GM19193 (cell line): Measurements from ENCODE around the gene XRCC1.
A peak's percentile ranks its signal among the peaks of the same experiment; 100 is the strongest.

Experiments used
- POLR2A ChIP-seq: IDR thresholded peaks from 4 replicates; pipeline ENCODE4 v1.6.1; 2011; ENCODE audit not compliant: insufficient read depth, insufficient read length; ENCODE audit errors: extremely low read depth

Gene XRCC1

GRCh38 chr19:43546581-43546980 is 28.7 kb downstream of the XRCC1 start:
- TF ChIP-seq POLR2A: no peak

GRCh38 chr19:43545981-43546380 is 29.3 kb downstream of the XRCC1 start:
- no peak for TF ChIP-seq POLR2A

GRCh38 chr19:43545276-43545675 is 30.1 kb downstream of the XRCC1 start:
- TF ChIP-seq POLR2A: no peak

- TF ChIP-seq POLR2A: no peak
Observed at GRCh38 chr19:43544077-43544476, 31.2 kb downstream of the XRCC1 start.

GRCh38 chr19:43541920-43542650 is 33.2 kb downstream of the XRCC1 start:
- no peak for TF ChIP-seq POLR2A

GRCh38 chr19:43540381-43540780 is 34.9 kb downstream of the XRCC1 start:
- no peak for TF ChIP-seq POLR2A

GRCh38 chr19:43538922-43539321 is 36.4 kb downstream of the XRCC1 start:
- TF ChIP-seq POLR2A: no peak

GRCh38 chr19:43534816-43535761 is 40.2 kb downstream of the XRCC1 start:
- TF ChIP-seq POLR2A: no peak

GRCh38 chr19:43534305-43534815 is 41.0 kb downstream of the XRCC1 start:
- no peak for TF ChIP-seq POLR2A

GRCh38 chr19:43533546-43534304 is 41.6 kb downstream of the XRCC1 start:
- peak; percentile 8 for TF ChIP-seq POLR2A

GRCh38 chr19:43532962-43533545 is 42.3 kb downstream of the XRCC1 start, which contains the start of gene ZNF575:
Gene ZNF575 (plus strand): TSS chr19:43533188. CDS start chr19:43534423, 1,235 bp downstream.
- peak; percentile 22 for TF ChIP-seq POLR2A

- peak; percentile 47 for TF ChIP-seq POLR2A
Observed at GRCh38 chr19:43532571-43532961, 42.8 kb downstream of the XRCC1 start.

GRCh38 chr19:43527860-43528622 is 47.3 kb downstream of the XRCC1 start:
- no peak for TF ChIP-seq POLR2A
